ENCODE results near the gene MMP1. TPM values are rescaled to one million over a fixed set of nuclear protein-coding genes. Genes with fewer than 3 reads are reported as not detected.

The MMP1 gene
- total RNA-seq, 1 donor: 0.72 TPM

DNA sequence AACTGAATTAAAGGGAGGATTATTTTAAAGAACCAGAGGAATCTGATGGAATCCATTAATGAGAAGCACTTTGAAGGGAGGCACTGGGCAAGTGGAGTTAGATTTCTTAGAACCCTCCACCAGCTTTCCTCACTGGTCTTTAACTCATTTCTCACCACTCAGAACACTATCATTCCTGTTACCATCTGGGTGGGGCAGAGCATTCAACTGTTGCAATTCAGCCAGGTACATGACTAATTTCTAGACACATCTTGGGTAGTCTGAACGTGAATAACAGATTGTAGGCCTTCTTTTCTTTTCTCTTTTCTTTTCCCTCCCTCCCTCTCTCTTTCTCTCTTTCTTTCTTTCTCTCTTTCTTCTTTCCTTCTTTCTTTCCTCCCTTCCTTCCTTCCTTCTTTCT is 15.5 kb upstream of the MMP1 start:
- no peaks in the 10 kb centered on the region for H4K20me1 ChIP-seq (ENCODE audit: insufficient read depth, low read length)
- H3K27ac ChIP-seq (ENCODE audit: low read depth, low read length): no peak overlapping the region
- H3K79me2 ChIP-seq (ENCODE audit: insufficient read depth, low read length): no peaks in the 10 kb centered on the region
- H3K9me3 ChIP-seq (ENCODE audit: low read depth, low read length): no peaks in the 10 kb centered on the region
- H3K27me3 ChIP-seq (ENCODE audit: insufficient read depth, low read length): peaks cover 5% of the 10 kb centered on the region
- no peak overlapping the region for H2AFZ ChIP-seq (ENCODE audit: low read length)
- no peaks in the 10 kb centered on the region for H3K4me1 ChIP-seq (ENCODE audit: insufficient read depth, low read length)
- DNase-seq (ENCODE audit: insufficient read length, low spot score, missing footprints): no peak
- TF ChIP-seq, protein P1, sequence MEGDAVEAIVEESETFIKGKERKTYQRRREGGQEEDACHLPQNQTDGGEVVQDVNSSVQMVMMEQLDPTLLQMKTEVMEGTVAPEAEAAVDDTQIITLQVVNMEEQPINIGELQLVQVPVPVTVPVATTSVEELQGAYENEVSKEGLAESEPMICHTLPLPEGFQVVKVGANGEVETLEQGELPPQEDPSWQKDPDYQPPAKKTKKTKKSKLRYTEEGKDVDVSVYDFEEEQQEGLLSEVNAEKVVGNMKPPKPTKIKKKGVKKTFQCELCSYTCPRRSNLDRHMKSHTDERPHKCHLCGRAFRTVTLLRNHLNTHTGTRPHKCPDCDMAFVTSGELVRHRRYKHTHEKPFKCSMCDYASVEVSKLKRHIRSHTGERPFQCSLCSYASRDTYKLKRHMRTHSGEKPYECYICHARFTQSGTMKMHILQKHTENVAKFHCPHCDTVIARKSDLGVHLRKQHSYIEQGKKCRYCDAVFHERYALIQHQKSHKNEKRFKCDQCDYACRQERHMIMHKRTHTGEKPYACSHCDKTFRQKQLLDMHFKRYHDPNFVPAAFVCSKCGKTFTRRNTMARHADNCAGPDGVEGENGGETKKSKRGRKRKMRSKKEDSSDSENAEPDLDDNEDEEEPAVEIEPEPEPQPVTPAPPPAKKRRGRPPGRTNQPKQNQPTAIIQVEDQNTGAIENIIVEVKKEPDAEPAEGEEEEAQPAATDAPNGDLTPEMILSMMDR (IDR thresholded peaks at IDR 0.05; ENCODE audit: extremely low read depth, low read depth, low read length): no peak
- no peak overlapping the region for H3K4me2 ChIP-seq (ENCODE audit: insufficient read depth, low read length)
- no peaks in the 10 kb centered on the region for H3K36me3 ChIP-seq (ENCODE audit: insufficient read depth, low read length)
- no peak overlapping the region for H3K4me3 ChIP-seq (ENCODE audit: insufficient read depth, low read length)

DNA sequence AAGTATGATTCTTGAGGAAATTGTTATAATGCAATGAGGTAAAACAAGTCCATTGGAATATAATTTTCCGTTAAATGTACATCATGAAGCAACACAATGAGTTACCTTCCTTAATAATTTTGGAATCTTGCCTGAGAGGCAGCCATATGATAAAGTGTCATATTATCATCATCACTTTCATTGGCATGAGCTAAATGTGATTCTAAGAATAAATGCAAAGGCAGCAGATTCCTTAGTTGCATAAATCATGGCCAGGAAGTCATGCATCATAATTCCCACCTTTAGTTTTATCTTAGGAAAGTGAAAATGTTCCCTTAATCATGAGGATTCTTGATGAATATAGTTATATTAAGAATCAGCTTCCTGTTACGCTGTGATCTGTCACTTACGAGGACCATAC is 14.2 kb upstream of the MMP1 start:
- H4K20me1 ChIP-seq (ENCODE audit: insufficient read depth, low read length): no peaks in the 10 kb centered on the region
- H3K4me2 ChIP-seq (ENCODE audit: insufficient read depth, low read length): no peak overlapping the region
- no peak overlapping the region for H3K4me3 ChIP-seq (ENCODE audit: insufficient read depth, low read length)
- H2AFZ ChIP-seq (ENCODE audit: low read length): no peak overlapping the region
- H3K4me1 ChIP-seq (ENCODE audit: insufficient read depth, low read length): no peaks in the 10 kb centered on the region
- DNase-seq (ENCODE audit: insufficient read length, low spot score, missing footprints): no peak
- H3K9me3 ChIP-seq (ENCODE audit: low read depth, low read length): no peaks in the 10 kb centered on the region
- H3K27me3 ChIP-seq (ENCODE audit: insufficient read depth, low read length): peaks cover 5% of the 10 kb centered on the region
- no peaks in the 10 kb centered on the region for H3K36me3 ChIP-seq (ENCODE audit: insufficient read depth, low read length)
- H3K79me2 ChIP-seq (ENCODE audit: insufficient read depth, low read length): no peaks in the 10 kb centered on the region
- TF ChIP-seq, protein P1 (IDR thresholded peaks at IDR 0.05; ENCODE audit: extremely low read depth, low read depth, low read length): no peak
- no peak overlapping the region for H3K27ac ChIP-seq (ENCODE audit: low read depth, low read length)

DNA sequence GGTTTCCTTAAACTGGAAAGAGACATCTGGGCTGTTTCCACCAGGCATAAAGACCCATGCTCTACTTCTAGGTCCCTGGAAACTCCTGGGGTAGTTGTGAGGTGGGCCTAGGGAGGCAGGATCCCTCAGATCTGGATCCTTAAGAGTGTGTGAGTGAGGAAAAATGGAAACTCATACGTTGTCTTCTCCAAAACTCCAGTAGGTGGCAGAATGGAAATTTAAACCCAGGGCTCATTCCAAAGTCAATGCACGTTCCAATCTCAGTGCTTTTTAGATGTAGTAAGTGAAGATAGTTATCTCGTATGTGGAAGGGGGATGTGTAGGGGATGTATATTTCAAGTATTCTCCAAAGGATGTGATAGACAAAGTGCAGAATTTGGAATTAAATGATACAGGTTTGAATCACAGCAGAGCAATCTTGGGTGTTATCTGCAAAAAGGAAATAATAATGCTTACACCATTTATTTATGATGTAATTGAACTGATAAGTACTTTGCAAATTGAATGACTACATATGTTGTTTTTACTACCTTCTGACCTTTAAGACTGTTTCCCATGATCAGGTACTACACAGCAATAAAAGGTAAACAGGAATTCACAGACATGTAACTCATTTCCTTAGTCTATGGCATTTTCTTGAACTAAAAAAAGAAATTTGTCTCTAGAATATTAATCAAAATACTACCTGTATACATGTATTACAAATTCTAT is 13.1 kb upstream of the MMP1 start:
- H3K4me3 ChIP-seq (ENCODE audit: insufficient read depth, low read length): no peak overlapping the region
- H3K4me1 ChIP-seq (ENCODE audit: insufficient read depth, low read length): no peaks in the 10 kb centered on the region
- no peaks in the 10 kb centered on the region for H4K20me1 ChIP-seq (ENCODE audit: insufficient read depth, low read length)
- no peak overlapping the region for H3K27ac ChIP-seq (ENCODE audit: low read depth, low read length)
- H3K4me2 ChIP-seq (ENCODE audit: insufficient read depth, low read length): no peak overlapping the region
- peak overlapping the region; percentile 46 for H2AFZ ChIP-seq (ENCODE audit: low read length)
- DNase-seq (ENCODE audit: insufficient read length, low spot score, missing footprints): peak; percentile 50
- H3K9me3 ChIP-seq (ENCODE audit: low read depth, low read length): no peaks in the 10 kb centered on the region
- TF ChIP-seq, protein P1 (IDR thresholded peaks at IDR 0.05; ENCODE audit: extremely low read depth, low read depth, low read length): peak; percentile 63
- peaks cover 5% of the 10 kb centered on the region for H3K27me3 ChIP-seq (ENCODE audit: insufficient read depth, low read length)
- no peaks in the 10 kb centered on the region for H3K79me2 ChIP-seq (ENCODE audit: insufficient read depth, low read length)
- H3K36me3 ChIP-seq (ENCODE audit: insufficient read depth, low read length): no peaks in the 10 kb centered on the region

DNA sequence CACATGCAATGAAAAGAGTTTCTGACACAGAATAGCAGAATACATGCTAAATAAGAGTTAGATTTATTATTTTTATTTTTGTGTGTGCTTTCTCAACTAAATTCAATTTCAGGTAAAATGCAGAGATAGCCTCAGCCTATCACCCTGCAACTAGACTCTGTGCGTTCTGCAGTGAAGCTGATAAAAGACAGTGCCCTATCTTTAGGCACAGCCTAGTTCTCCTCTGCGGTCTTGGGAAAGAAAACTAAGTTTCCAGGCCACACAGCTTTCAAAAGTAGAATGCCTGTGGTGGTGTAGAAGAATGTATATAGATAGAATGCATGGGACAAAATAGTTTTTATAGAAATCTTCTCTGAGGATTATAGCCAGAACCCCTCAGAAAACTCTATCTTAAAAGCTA is 12.0 kb upstream of the MMP1 start:
- no peak for DNase-seq (ENCODE audit: insufficient read length, low spot score, missing footprints)
- Histone ChIP-seq H3K9me3 (ENCODE audit: low read depth, low read length) (no peaks in the 10 kb centered on the region), H3K4me1 (ENCODE audit: insufficient read depth, low read length) (no peaks in the 10 kb centered on the region), H4K20me1 (ENCODE audit: insufficient read depth, low read length) (no peaks in the 10 kb centered on the region), H3K4me3 (ENCODE audit: insufficient read depth, low read length) (no peak overlapping the region), H3K27ac (ENCODE audit: low read depth, low read length) (no peak overlapping the region), H2AFZ (ENCODE audit: low read length) (no peak overlapping the region), H3K36me3 (ENCODE audit: insufficient read depth, low read length) (no peaks in the 10 kb centered on the region), H3K4me2 (ENCODE audit: insufficient read depth, low read length) (no peak overlapping the region), H3K79me2 (ENCODE audit: insufficient read depth, low read length) (no peaks in the 10 kb centered on the region), H3K27me3 (ENCODE audit: insufficient read depth, low read length) (peaks cover 5% of the 10 kb centered on the region)
- TF ChIP-seq, protein P1 (IDR thresholded peaks at IDR 0.05; ENCODE audit: extremely low read depth, low read depth, low read length): no peak
